ENCODE results near the gene AFG1L.
"Not testable (repeated sequence)": the region's sequence is repeated elsewhere in the genome, so short reads cannot be mapped to it uniquely, and the experiment has no call there.

The AFG1L gene

DNA sequence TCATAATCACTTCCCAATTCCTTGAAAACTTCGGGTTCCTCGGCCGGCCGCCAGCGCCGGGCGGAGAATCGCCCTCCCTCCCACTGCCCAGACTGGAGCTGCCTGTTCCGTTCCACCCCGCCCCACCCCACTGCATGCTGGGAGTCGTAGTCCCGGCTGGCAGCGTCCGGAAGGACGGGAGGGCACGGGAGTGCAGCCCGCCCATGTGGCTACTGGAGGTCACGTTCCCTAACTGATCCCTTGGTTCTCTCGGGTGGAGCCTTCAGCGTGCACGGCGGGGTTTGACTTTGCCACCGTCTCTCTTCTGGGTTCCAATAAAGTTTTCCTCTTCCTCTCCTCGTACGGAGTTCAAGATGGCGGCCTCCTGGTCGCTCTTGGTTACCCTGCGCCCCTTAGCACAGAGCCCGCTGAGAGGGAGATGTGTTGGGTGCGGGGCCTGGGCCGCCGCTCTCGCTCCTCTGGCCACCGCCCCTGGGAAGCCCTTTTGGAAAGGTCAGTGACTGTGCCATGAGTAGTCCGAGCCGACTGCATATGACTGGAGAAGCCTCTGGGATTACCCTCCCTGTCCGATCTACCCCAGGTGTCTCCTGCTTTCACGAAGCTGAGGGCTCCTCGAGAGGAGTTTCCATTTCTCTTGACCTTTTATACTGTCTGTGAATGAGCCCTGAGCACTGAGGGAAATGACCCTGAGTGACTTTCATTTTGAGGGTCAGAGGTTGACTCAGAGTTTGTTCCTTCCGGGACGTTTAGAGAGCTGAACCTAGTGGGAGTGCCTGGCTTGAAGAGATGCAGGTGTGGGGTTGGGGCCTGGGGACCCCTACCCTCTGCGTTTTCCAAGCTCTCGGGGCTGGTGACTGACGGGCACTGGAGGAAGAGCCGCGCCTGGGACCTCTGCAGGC is at the start of gene AFG1L:
Gene AFG1L (plus strand): TSS at position 328 of the 899 bp plus-strand sequence. CDS start 26 bp downstream, at position 354.
- peak; percentile 79 to 81 for DNase-seq (ENCODE audit: low read depth in 2 of 2)

- not testable (repeated sequence) for DNase-seq (ENCODE audit: low read depth in 2 of 2)
These were observed 49.8 kb upstream of the AFG1L start for GRCh38 chr6:108245095-108245494.

- no peak for DNase-seq (ENCODE audit: low read depth in 2 of 2)
These were observed 46.8 kb upstream of the AFG1L start for GRCh38 chr6:108247965-108248536.

GRCh38 chr6:108250240-108250866 is 44.5 kb upstream of the AFG1L start:
- no peak for DNase-seq (ENCODE audit: low read depth in 2 of 2)

GRCh38 chr6:108251252-108251651 is 43.6 kb upstream of the AFG1L start:
- no peak for DNase-seq (ENCODE audit: low read depth in 2 of 2)

DNA sequence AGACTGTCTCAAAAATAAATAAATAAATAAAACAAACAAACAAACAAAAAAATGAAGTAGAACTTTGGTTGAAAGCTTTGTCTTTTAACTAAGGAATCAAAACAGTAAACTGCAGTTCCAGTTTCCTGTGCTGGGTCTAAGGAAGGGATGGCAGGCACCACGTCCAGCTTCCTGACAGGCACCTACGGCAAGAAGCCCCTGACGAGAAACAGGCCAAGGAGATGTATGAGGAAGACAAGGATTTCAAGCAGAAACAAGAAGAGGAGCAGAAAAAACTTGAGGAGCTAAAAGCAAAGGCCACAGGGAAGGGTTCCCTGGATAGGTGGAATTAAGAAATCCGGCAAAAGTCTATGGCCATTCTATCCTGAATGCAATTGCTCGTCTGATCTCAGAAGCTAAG is 42.8 kb upstream of the AFG1L start:
- no peak for DNase-seq (ENCODE audit: low read depth in 2 of 2)

DNA sequence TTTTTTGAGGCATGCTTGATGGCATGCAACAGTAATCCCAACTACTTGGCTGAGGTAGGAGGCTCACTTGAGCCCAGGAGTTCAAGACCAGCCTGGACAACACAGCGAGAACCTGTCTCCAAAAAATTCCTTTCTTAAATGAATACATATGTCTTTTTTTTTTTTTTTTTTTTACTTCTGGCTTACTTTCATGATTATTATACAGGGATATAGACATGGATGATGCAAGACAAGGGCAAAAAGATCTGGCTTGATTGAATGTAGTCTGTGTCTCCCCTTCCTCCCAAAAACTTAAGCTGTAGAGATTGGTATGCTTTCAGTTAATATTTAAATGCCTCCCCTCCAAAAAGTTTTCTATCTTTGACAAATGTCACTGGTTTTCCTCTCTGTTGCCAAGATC is 41.6 kb upstream of the AFG1L start:
- DNase-seq (ENCODE audit: low read depth in 2 of 2) = no peak

DNA sequence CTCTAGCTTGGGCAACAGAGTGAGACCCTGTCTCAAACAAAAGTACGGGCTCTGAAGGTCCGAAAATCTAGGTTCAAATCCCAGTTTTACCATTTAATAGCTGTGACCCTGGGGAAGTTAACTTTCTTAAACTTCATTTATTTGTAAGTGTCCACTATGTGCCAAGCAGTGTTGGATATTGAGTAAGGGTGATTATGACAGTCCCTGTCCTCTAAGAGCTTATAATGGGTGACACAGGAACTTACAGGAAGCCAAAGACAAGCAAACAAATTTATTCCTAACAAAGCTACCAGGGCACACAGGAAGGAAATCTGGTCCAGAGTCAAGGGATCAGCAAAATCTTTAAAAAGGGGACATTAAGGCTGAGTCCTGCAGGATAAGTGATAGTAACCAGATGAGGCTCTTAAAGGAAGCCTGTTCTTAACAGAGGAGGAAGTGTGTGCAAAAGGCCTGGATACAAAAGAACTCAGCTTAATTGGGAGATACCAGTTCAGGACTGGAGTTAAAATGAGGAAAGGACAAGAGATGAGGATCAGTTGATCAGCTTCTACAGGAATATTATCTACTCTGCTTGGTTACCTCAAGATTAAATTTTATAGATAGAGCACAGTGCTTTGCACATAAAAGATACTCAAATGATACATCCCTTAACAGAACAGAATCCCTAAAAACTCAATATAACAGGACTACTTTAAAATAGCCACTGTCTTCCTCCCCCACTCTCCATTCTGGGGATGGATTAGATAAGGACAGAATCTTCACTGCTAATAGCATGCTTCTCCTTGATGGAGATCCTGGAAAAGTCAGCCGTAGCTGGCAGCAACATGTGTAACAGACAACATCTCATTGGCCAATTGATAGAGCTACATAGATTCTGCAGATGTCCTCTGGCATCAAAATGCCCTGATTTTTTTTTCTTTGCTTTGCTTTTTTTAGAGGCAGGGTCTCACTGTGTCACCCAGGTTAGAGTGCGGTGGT is 40.1 kb upstream of the AFG1L start:
- no peak for DNase-seq (ENCODE audit: low read depth in 2 of 2)

DNA sequence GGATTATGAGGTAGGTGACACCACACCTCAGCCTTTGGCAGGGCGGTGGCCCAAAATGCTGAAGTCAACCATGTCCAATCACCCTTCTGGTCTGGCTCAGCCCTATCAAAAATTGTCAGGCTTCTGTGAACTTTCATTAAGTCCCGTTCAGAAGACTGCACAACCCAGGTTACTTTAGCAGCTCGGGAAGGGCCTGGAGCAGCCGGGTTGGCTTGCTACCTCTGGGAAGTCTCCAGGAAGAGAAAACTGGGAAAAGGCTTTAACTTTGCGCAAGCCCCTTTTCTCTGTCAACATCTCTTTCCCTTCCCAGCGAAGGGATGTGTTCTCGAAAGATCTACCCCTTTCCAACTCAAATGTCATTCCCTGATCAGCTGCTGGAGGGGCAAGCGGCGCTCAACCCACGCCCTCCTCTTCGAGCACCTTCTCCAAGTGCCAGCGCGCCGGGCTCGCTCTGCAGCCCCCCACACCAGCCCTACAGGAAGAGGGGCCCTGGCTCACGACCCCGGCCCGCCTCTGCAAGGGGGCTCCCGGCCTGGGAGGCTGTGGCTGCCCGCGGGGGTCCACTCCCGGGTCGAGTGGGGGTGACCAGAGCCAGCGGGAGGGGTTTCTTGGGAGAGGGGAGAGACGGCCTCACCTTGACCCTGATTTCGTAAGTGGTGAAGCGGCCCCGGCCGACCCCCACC is 34.6 kb upstream of the AFG1L start:
- DNase-seq (ENCODE audit: low read depth in 2 of 2) = no peak

DNA sequence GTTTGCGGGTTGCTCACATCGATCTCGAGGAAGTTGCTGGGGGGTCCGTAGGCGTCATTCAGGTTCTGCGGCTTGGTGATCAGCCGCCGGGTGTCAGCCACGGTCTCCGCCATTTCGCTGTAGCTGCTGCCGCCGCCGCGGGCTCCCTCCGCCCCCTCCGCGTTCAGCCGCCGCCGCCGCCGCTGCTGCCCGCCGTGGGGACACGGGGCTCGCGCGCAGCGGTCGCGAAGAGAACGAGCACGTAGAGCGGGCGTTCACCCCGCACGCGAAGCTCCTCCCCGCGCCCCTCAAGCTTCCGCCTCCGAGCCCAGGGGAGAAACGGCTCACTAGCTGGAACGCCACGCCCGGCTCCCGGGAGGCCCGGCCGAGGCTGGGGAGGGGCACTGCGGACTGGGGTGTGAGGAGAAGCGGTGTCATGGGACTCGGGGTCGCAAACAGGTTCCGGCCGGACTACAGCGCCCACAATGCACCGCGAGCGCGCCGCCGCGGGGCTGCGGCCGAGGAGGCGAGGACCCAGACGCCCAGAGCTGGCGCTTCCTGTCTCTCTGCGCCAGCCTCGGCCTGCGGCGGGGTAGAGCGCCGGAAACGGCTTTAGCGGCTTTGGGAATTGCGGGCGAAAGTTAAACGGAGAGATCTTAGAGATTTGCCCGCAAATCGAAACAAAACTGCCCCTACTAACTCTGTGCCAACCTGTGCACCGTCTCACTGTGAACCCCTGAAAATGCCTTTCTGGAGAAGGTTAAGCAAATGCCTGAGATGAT is 33.9 kb upstream of the AFG1L start, which contains the start of gene SNX3:
Gene SNX3 (minus strand): TSS at position 232 of the 761 bp plus-strand sequence. CDS start 119 bp downstream, at position 113.
- peak; percentile 89 to 91 for DNase-seq (ENCODE audit: low read depth in 2 of 2)

- no peak for DNase-seq (ENCODE audit: low read depth in 2 of 2)
These were observed 31.5 kb upstream of the AFG1L start for GRCh38 chr6:108263371-108263770.

GRCh38 chr6:108268845-108269244 is 26.0 kb upstream of the AFG1L start:
- DNase-seq (ENCODE audit: low read depth in 2 of 2) = no peak

DNA sequence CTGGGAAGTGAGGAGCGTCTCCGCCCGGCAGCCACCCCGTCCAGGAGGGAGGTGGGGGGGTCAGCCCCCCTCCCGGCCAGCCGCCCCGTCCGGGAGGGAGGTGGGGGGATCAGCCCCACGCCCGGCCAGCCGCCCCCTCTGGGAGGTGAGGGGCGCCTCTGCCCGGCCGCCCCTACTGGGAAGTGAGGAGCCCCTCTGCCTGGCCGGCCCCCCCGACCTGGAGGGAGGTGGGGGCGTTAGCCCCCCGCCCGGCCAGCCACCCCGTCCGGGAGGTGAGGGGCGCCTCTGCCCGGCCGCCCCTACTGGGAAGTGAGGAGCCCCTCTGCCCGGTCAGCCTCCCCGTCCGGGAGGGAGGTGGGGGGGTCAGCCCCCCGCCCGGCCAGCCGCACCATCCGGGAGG is 24.9 kb upstream of the AFG1L start:
- not testable (repeated sequence) for DNase-seq (ENCODE audit: low read depth in 2 of 2)

- no peak for DNase-seq (ENCODE audit: low read depth in 2 of 2)
These were observed 20.3 kb upstream of the AFG1L start for GRCh38 chr6:108274546-108274945.

DNA sequence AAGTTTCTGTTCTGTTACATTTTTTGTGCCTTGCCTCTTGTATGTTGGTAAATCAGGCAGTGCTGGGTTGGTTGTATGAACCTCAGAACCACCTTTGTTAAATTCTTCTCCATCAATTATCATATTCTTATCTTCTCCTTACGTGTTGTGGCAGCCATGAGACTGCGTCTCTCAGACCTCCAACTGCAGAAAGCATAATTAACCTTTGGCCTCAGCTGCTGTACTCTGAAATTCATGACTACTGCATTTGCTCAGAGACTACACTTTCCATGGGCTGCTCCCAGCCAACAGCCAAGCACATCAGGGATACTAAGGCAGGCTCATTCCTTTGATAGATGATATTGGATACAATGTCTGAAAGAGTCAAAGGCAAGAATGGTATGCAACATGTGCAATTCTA is 18.9 kb upstream of the AFG1L start:
- DNase-seq (ENCODE audit: low read depth in 2 of 2) = no peak

- no peak for DNase-seq (ENCODE audit: low read depth in 2 of 2)
These were observed 17.6 kb upstream of the AFG1L start for GRCh38 chr6:108277295-108277694.

- DNase-seq (ENCODE audit: low read depth in 2 of 2) = no peak
These were observed 17.0 kb upstream of the AFG1L start for GRCh38 chr6:108277831-108278230.

DNA sequence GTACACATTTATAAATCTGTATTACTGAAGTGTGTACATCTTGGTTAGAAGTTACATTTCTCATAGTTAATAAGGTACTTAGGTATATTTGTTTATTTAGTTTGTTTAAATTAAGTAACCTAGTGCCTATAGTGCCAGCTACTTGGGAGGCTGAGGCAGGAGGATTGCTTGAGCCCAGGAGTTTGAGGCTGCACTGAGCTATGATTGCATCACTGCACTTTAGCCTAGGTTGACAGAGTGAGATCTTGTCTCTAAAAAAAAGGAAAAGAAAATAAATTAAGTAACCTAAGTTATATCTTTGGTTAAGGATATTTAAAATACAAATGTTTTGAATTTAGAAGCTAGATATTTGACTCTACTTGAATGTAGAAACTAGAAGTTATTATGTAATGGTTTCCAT is 9.5 kb upstream of the AFG1L start:
- DNase-seq (ENCODE audit: low read depth in 2 of 2) = no peak

- no peak for DNase-seq (ENCODE audit: low read depth in 2 of 2)
These were observed 8.5 kb upstream of the AFG1L start for GRCh38 chr6:108286366-108286765.

GRCh38 chr6:108287373-108287772 is 7.5 kb upstream of the AFG1L start:
- no peak for DNase-seq (ENCODE audit: low read depth in 2 of 2)
